ENCODE results near the gene GGTLC1.

DNA sequence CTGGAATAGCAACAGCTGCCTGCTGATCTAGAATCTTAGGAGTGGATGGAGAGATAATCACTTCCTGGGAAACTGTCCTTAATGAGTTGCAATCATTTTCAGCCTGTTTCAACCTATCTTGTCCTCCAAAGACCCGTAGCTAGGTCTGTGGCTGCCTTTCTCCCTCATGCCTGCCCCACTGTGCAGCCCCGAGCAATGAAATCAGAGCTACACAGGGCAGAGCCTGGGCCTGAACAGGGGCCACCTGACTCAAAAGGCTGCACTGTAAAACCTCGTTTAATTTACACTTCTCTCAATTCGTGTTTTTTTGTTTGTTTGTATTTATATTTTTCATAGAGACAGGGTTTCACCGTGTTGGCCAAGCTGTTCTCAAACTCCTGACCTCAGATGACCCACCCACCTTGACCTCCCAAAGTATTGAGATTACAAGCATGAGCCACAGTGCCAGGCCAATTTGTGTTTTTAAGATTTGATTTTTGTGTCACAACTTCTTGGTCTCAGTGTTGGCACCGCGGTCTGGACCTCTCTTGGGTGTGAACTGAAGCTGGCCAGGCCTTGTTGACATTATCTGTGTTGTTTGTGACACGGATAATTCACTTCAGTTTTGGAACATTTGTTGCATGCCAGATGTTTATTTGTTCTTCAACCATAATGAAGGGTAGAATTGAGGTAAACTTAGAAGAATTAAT is 21.5 kb downstream of the GGTLC1 start:
- TF ChIP-seq CEBPB (IDR thresholded peaks at IDR 0.05; ENCODE audit: low read depth, low read length), result no peak
- no peak for TF ChIP-seq POLR2A (IDR thresholded peaks at IDR 0.05; ENCODE audit: control extremely low read depth in 1 of 2, low read depth in 2 of 2, low read length in 2 of 2)
- TF ChIP-seq, protein P1, sequence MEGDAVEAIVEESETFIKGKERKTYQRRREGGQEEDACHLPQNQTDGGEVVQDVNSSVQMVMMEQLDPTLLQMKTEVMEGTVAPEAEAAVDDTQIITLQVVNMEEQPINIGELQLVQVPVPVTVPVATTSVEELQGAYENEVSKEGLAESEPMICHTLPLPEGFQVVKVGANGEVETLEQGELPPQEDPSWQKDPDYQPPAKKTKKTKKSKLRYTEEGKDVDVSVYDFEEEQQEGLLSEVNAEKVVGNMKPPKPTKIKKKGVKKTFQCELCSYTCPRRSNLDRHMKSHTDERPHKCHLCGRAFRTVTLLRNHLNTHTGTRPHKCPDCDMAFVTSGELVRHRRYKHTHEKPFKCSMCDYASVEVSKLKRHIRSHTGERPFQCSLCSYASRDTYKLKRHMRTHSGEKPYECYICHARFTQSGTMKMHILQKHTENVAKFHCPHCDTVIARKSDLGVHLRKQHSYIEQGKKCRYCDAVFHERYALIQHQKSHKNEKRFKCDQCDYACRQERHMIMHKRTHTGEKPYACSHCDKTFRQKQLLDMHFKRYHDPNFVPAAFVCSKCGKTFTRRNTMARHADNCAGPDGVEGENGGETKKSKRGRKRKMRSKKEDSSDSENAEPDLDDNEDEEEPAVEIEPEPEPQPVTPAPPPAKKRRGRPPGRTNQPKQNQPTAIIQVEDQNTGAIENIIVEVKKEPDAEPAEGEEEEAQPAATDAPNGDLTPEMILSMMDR (IDR thresholded peaks at IDR 0.05; ENCODE audit: control extremely low read depth in 1 of 3, insufficient read depth in 1 of 3, low read depth in 1 of 3, low read length in 3 of 3), result no peak
- TF ChIP-seq EZH2 (IDR thresholded peaks at IDR 0.05; ENCODE audit: low read depth, low read length, severe bottlenecking), result no peak
- no peak for TF ChIP-seq TCF12 (IDR thresholded peaks at IDR 0.05; ENCODE audit: low read depth, low read length)
- TF ChIP-seq TAF1 (IDR thresholded peaks at IDR 0.05; ENCODE audit: low read depth, low read length), result no peak
- TF ChIP-seq MAFK (IDR thresholded peaks at IDR 0.05; ENCODE audit: low read depth, low read length), result no peak
- no peak for TF ChIP-seq EP300 (IDR thresholded peaks at IDR 0.05; ENCODE audit: borderline replicate concordance in 1 of 2, low read depth in 2 of 2, low read length in 2 of 2)
- no peak for TF ChIP-seq EGR1 (IDR thresholded peaks at IDR 0.05; ENCODE audit: borderline replicate concordance, low read depth, low read length)
- TF ChIP-seq RXRA (IDR thresholded peaks at IDR 0.05; ENCODE audit: insufficient read depth, low read depth, low read length), result no peak
- TF ChIP-seq CREB1 (IDR thresholded peaks at IDR 0.05), result no peak

Measured in H1 (cell line).